Pulmonary artery endothelial cell (primary cell): ENCODE results near the gene UBE2D4. TPM values are rescaled to one million over a fixed set of nuclear protein-coding genes. Genes with fewer than 3 reads are reported as not detected.

Experiments
- total RNA-seq: library from RNA; depleted of rRNA; stranded (reverse); fragments of >200 nt; gene quantifications from 2 replicates; pipeline ENCODE4 v1.2.3, GENCODE V29; 2014

UBE2D4 gene
- total RNA-seq, 1 donor from 2014 or later, result 8.0 TPM

Other genes starting within 250 kb of the UBE2D4 start
- 47.8 and 53.5 TPM in 2 replicates for gene COA1, start 196.9 kb upstream of the UBE2D4 start, total RNA-seq
- gene BLVRA, start 167.8 kb upstream of the UBE2D4 start, total RNA-seq, result 32.8 and 40.1 TPM in 2 replicates
- gene MRPS24, start 56.9 kb upstream of the UBE2D4 start, total RNA-seq, result 64.0 and 87.2 TPM in 2 replicates
- 23.9 and 27.0 TPM in 2 replicates for gene URGCP, start 19.8 kb upstream of the UBE2D4 start, total RNA-seq
- gene SPDYE1, start 71.5 kb downstream of the UBE2D4 start, total RNA-seq, result not detected in 2 replicates
- gene DBNL, start 118.3 kb downstream of the UBE2D4 start, total RNA-seq, result 197 and 200 TPM in 2 replicates
- gene PGAM2, start 139.1 kb downstream of the UBE2D4 start, total RNA-seq, result 0.14 TPM in 1 of 2 replicates, not detected in the other
- 8.4 and 10.1 TPM in 2 replicates for gene POLM, start 156.1 kb downstream of the UBE2D4 start, total RNA-seq
- gene AEBP1, start 177.9 kb downstream of the UBE2D4 start, total RNA-seq, result 2.6 and 5.4 TPM in 2 replicates
- 105 and 130 TPM in 2 replicates for gene POLD2, start 197.1 kb downstream of the UBE2D4 start, total RNA-seq
- gene MYL7, start 214.9 kb downstream of the UBE2D4 start, total RNA-seq, result not detected in 2 replicates